GM19468 (cell line): ENCODE data around the gene PGLYRP4.

Experiments used
- ATAC-seq: cut with Tn5 transposase; IDR thresholded peaks from one replicate; pipeline ENCODE4 v1.9.1; 2021; ENCODE audit warnings: mild to moderate bottlenecking, moderate library complexity, moderate number of reproducible peaks; ENCODE audit not compliant: unreplicated experiment; ENCODE audit errors: extremely low read depth

Gene PGLYRP4

DNA sequence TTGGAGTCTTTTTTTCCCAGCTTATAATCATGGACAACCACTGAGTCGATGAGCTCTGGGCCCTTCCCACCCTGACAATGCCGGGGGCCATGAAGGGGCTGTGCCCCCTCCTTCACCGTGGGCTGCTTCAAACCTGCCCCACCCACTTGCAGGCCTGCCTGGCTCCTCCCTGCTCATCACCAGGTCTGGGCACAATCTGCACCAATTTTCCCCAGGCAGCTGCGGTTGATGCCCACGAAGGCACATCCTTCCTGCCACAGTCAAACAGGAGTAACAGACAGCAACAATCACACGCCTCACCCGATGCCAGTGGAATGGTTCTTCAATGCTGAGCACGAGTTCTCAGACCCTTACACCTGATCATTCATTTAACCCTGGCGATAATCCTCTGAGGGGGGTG, 54.8 kb downstream of the PGLYRP4 start:
- no peak for ATAC-seq

DNA sequence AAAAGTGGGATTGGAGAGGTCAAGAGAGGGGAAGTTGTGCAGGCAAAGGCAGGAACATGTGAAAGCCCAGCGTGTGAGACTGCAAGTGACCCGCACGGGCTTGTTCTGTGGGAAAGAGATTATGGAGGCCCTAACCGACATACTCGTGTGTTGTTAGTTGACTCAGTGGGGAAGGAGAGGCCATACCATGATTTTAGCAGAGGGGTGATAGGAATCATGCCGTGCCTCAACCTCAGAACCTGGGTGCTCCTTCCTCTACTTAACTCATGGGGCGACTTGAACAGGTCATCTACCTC, 55.2 kb downstream of the PGLYRP4 start:
- no peak for ATAC-seq

DNA sequence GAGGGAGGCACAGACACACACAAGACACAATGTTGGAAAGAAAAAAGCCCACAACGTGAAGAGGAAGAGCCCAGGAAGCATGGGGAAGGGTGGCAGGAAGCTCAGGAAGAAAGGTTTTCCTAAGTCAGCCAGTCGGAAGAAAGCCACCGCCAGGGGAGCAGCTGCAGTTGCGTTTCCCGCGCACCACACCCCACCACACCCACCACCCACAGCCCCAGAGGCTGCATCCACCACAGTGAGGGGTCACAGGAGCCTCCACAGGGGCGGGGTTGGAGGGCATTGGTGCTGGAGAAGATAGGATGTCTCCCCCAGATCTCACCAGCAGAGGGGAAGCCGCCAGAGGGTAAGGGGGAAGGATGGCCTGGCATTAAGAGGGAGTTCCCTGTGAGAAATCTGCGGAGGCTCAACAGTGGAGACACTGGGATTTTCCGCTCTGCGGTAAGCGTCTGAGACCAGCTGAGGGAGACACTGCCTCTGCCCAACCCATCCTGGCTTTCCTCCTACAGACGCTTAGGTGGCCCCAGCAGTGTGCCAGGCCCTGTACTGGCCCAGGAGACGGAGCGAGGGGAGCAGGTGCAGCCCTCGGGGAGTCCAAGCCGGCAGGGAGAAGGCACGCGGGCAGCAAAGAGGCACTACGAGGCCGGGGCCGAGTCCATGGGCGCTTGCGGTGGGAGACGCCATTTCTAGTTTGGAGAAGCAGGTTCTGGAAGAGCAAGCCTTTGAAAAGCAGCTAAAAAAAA, 55.7 kb downstream of the PGLYRP4 start:
- ATAC-seq, result no peak

DNA sequence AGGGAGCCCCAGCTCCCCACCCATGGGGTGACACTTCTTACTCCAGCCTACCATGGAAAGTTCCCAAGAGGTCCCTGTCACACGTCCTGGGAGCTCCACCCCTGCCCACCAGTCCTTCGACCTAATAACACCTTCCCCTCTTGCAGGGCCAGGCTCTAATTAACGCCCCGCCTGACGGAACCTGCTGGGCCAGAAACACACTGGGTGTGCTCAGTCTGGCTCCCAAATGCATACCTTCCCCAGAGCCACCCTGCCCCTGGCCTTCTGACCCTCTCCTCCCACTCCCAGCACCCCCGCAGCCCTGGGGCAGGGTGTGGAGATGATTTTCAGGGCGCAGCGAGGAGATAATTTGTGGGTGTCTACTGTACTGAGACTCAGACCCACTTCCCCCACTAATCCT, 56.5 kb downstream of the PGLYRP4 start:
- ATAC-seq, result no peak

DNA sequence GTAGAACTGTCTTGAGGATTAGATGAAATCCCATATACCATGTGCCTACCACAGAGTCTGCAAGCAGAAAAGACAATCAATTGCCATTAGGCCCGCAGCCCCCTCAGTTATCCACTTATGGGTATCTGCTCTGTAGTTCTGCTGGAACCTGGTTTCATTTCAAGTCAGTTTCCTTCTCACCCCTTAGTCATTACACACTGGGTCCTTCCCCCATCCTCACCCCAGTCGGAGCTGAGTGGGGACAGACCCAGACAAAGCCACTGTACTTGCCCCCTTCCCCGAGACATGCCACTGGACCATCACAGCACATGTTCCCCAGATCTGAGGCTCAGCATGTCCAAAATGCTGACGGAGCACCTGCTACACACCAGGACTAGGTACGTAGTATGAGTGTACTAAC, 57.1 kb downstream of the PGLYRP4 start:
- ATAC-seq, result no peak

DNA sequence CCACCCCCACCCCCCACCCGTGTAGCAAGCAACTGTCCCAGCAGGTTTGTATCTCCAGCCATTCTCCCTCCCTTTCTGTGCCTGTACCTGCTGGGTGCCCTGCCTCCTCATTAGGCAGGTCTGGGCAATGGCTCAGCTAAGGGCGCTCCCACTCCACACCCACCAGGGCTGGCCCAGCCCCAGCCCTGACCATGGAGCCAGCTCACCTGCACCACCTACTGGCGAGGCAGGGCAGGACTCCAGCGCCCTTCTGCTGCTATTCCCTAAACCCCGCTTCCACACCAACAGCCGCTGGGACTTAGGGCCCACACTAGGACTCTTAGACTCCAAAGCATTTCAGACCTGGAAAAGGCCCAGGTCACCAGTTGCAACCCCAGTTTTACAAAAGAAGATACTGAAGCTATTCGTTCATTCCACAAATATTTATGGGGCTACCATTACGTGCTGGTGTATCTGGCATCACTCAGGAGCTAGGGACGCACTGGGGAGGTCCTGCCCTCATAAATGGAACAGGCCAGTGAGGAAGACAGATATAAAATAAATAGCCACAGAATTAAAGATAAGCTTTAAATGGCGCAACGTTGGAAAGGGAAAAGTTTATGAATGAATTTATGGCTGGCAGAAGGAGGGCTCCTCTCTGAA, 59.9 kb downstream of the PGLYRP4 start:
- no peak for ATAC-seq
